GM23338 (cell line): Measurements from ENCODE around the gene LYPD4. TPM values are rescaled to one million over a fixed set of nuclear protein-coding genes. Genes with fewer than 3 reads are reported as not detected.

ENCODE experiments used
- ATAC-seq: fragments of 200-7000 bp; cut with Tn5 transposase; 3 replicates; pipeline ENCODE4 v1.9.1; 2020
- DNase-seq: peaks from one replicate; pipeline ENCODE4 v3.0.0-alpha.2; 2015; ENCODE audit warnings: low spot score
- H2AFZ ChIP-seq: fragments of 200-600 bp; sonication (generic); 2 replicates; pipeline ENCODE4 v1.8.0; 2016; ENCODE audit warnings: antibody characterized with exemption, mild to moderate bottlenecking, moderate library complexity
- H3F3A ChIP-seq: fragments of 200-600 bp; sonication (generic); replicated peaks from 2 replicates; pipeline ENCODE4 v1.8.0; 2017; ENCODE audit warnings: antibody characterized with exemption, mixed run types, low read depth
- H3K27ac ChIP-seq: fragments of 200-600 bp; sonication (generic); 2 replicates; pipeline ENCODE4 v1.6.1; 2016; ENCODE audit warnings: low read depth
- H3K27me3 ChIP-seq: fragments of 200-600 bp; sonication (generic); 2 replicates; pipeline ENCODE4 v1.8.0; 2016; ENCODE audit warnings: mild to moderate bottlenecking, mixed run types, moderate library complexity; ENCODE audit not compliant: insufficient read depth
- H3K36me3 ChIP-seq: fragments of 200-600 bp; sonication (generic); 2 replicates; pipeline ENCODE4 v1.8.0; 2016; ENCODE audit warnings: mild to moderate bottlenecking; ENCODE audit not compliant: insufficient read depth
- H3K4me1 ChIP-seq: fragments of 200-600 bp; sonication (generic); 2 replicates; pipeline ENCODE4 v1.8.0; 2016; ENCODE audit warnings: mild to moderate bottlenecking, moderate library complexity; ENCODE audit not compliant: insufficient read depth
- H3K4me2 ChIP-seq: fragments of 200-600 bp; sonication (generic); 2 replicates; pipeline ENCODE4 v1.7.1; 2017; ENCODE audit warnings: mixed run types
- H3K4me3 ChIP-seq: fragments of 200-600 bp; sonication (generic); 2 replicates; pipeline ENCODE4 v1.6.1; 2016; ENCODE audit warnings: mixed run types
- H3K79me2 ChIP-seq: fragments of 200-600 bp; sonication (generic); replicated peaks from 2 replicates; pipeline ENCODE4 v1.8.0; 2017; ENCODE audit warnings: mild to moderate bottlenecking; ENCODE audit not compliant: insufficient read depth
- H3K9me2 ChIP-seq: fragments of 200-600 bp; sonication (generic); 2 replicates; pipeline ENCODE4 v1.8.0; 2017; ENCODE audit not compliant: insufficient read depth
- H4K20me1 ChIP-seq: fragments of 200-600 bp; sonication (generic); replicated peaks from 2 replicates; pipeline ENCODE4 v1.8.0; 2017; ENCODE audit warnings: mild to moderate bottlenecking; ENCODE audit not compliant: insufficient read depth
- H3K27ac Mint-ChIP-seq: 2 replicates; pipeline ENCODE4 v1.8.0; 2020; ENCODE audit warnings: inconsistent platforms, mild to moderate bottlenecking, moderate library complexity, mixed read lengths
- H3K27me3 Mint-ChIP-seq: 3 replicates; pipeline ENCODE4 v1.8.0; 2022; ENCODE audit warnings: low read depth, mild to moderate bottlenecking, moderate library complexity, mixed read lengths, inconsistent platforms; ENCODE audit not compliant: insufficient read depth, poor library complexity
- H3K36me3 Mint-ChIP-seq: 3 replicates; pipeline ENCODE4 v1.8.0; 2021; ENCODE audit warnings: low read depth, mild to moderate bottlenecking, inconsistent platforms, moderate library complexity, mixed read lengths
- H3K4me1 Mint-ChIP-seq: 3 replicates; pipeline ENCODE4 v1.8.0; 2020; ENCODE audit warnings: mild to moderate bottlenecking, inconsistent platforms, mixed read lengths
- H3K4me3 Mint-ChIP-seq: 3 replicates; pipeline ENCODE4 v1.8.0; 2021; ENCODE audit warnings: moderate library complexity, mild to moderate bottlenecking, inconsistent platforms, mixed read lengths
- H3K9me3 Mint-ChIP-seq: 3 replicates; pipeline ENCODE4 v1.8.0; 2020; ENCODE audit warnings: moderate library complexity, mild to moderate bottlenecking, inconsistent platforms, mixed read lengths
- CREB1 ChIP-seq: fragments of 250-450 bp; sonication (Bioruptor Pico); IDR thresholded peaks from 2 replicates; pipeline ENCODE4 v1.5.0; 2020; ENCODE audit warnings: low read depth, mild to moderate bottlenecking, moderate library complexity
- CTCF ChIP-seq, 2 experiments: fragments of 200-600 bp in 1 of 2; sonication (generic) in 1 of 2; conservative IDR thresholded peaks; 2 replicates each; pipeline versions ENCODE4 v1.5.1 to v1.6.1; 2016 to 2017; ENCODE audit warnings: antibody characterized with exemption in 2 of 2, low read depth in 2 of 2, mild to moderate bottlenecking in 2 of 2, moderate library complexity in 1 of 2
- EZH2 ChIP-seq: fragments of 200-600 bp; sonication (generic); IDR thresholded peaks from one replicate; pipeline ENCODE4 v1.8.0; 2017; ENCODE audit warnings: antibody characterized with exemption, mild to moderate bottlenecking, low read depth; ENCODE audit not compliant: unreplicated experiment
- EZH2phosphoT487 ChIP-seq: fragments of 200-600 bp; sonication (generic); IDR thresholded peaks from one replicate; pipeline ENCODE4 v1.8.1; 2018; ENCODE audit warnings: antibody characterized with exemption; ENCODE audit not compliant: unreplicated experiment
- NANOG ChIP-seq: IDR thresholded peaks from 2 replicates; pipeline ENCODE4 v1.6.1; 2016; ENCODE audit warnings: antibody characterized with exemption, borderline replicate concordance
- POLR2AphosphoS5 ChIP-seq: IDR thresholded peaks from 2 replicates; pipeline ENCODE4 v1.6.1; 2016; ENCODE audit warnings: antibody characterized with exemption, low read depth
- STAT1 ChIP-seq: IDR thresholded peaks from one replicate; pipeline ENCODE4 v1.6.1; 2016; ENCODE audit warnings: antibody characterized with exemption; ENCODE audit not compliant: unreplicated experiment
- ZNF114 ChIP-seq: fragments of 250-450 bp; sonication (Bioruptor Pico); IDR thresholded peaks from 2 replicates; pipeline ENCODE4 v1.5.0; 2020; ENCODE audit warnings: mild to moderate bottlenecking, moderate library complexity
- ZNF331 ChIP-seq: fragments of 250-450 bp; sonication (Bioruptor Pico); IDR thresholded peaks from 2 replicates; pipeline ENCODE4 v1.5.0; 2020; ENCODE audit warnings: low read depth, mild to moderate bottlenecking, moderate library complexity
- ZNF462 ChIP-seq: fragments of 250-450 bp; sonication (Bioruptor Pico); IDR thresholded peaks from 2 replicates; pipeline ENCODE4 v1.5.0; 2020; ENCODE audit warnings: mild to moderate bottlenecking, moderate library complexity
- polyA plus RNA-seq: library from polyadenylated mRNA; unstranded; fragments of >200 nt; fragmentation: Nextera tagmentation; extraction: Ambion mirVana; gene quantifications from 2 replicates; pipeline ENCODE4 v1.2.1, GENCODE V29; 2016
- total RNA-seq: library from RNA; depleted of rRNA; stranded (reverse); fragments of >200 nt; shearing (Covaris generic); gene quantifications from 2 replicates; pipeline ENCODE4 v1.2.3, GENCODE V29; 2014
- TF ChIP-seq, protein P1 (sequence below): IDR thresholded peaks from 2 replicates; pipeline ENCODE4 v1.6.1; 2016; ENCODE audit warnings: antibody characterized with exemption

Gene LYPD4
- total and polyA plus RNA-seq, 2 experiments from 2014 or later, result not detected

DNA sequence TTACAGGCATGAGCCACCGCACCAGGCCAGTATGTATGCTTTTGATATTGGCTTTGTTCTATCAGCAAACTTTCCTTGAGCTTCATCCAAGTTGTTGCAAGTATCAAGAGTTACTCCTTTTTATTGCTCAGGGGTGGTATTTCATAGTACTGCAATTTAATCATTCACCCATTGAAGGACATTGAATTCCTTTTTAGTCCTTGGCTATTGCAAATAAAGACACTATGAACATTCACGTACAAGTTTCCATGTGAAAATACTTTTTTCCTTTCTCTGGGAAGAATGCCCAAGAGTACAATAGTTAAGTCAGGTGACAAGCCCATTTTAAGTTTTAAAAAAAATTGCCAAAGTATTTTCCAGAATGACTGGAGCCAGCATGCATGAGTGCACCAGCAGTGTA is 27.7 kb downstream of the LYPD4 start:
- Mint-ChIP-seq H3K27me3 (peaks cover 9% of the 10 kb centered on the region), H3K36me3 (no peaks in the 10 kb centered on the region), H3K4me3 (no peak overlapping the region), H3K4me1 (no peaks in the 10 kb centered on the region), H3K27ac (no peak overlapping the region), H3K9me3 (no peaks in the 10 kb centered on the region)
- H3K27me3 ChIP-seq, result no peaks in the 10 kb centered on the region
- H3K9me2 ChIP-seq, result no peaks in the 10 kb centered on the region
- no peak overlapping the region for H3K4me3 ChIP-seq
- no peaks in the 10 kb centered on the region for H4K20me1 ChIP-seq
- DNase-seq (no peak), ATAC-seq (no peak)
- TF ChIP-seq EZH2 (no peak), ZNF331 (CRISPR knock-in tag) (no peak), EZH2phosphoT487 (no peak), NANOG (no peak), ZNF114 (CRISPR knock-in tag) (no peak), CTCF (conservative IDR thresholded peaks at IDR 0.05; ENCODE audit: low read depth in 2 of 2) (no peak), STAT1 (no peak), POLR2AphosphoS5 (no peak), ZNF462 (no peak), CREB1 (no peak)
- TF ChIP-seq, protein P1, sequence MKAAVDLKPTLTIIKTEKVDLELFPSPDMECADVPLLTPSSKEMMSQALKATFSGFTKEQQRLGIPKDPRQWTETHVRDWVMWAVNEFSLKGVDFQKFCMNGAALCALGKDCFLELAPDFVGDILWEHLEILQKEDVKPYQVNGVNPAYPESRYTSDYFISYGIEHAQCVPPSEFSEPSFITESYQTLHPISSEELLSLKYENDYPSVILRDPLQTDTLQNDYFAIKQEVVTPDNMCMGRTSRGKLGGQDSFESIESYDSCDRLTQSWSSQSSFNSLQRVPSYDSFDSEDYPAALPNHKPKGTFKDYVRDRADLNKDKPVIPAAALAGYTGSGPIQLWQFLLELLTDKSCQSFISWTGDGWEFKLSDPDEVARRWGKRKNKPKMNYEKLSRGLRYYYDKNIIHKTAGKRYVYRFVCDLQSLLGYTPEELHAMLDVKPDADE, result no peak
- no peak overlapping the region for H3K27ac ChIP-seq
- H3K36me3 ChIP-seq, result no peaks in the 10 kb centered on the region
- H2AFZ ChIP-seq, result no peak overlapping the region
- no peaks in the 10 kb centered on the region for H3K4me1 ChIP-seq
- no peaks in the 10 kb centered on the region for H3F3A ChIP-seq
- H3K79me2 ChIP-seq, result no peaks in the 10 kb centered on the region
- no peak overlapping the region for H3K4me2 ChIP-seq
